Keratinocyte (primary cell): ENCODE data around the gene IFNGR1.

ENCODE experiments used
- EZH2 ChIP-seq: IDR thresholded peaks from one replicate; pipeline ENCODE4 v1.6.1; 2012; ENCODE audit warnings: inconsistent platforms, mild to moderate bottlenecking, low read length, moderate library complexity
- TF ChIP-seq, protein P1 (sequence below), 3 experiments: IDR thresholded peaks in 1 of 3; conservative IDR thresholded peaks in 1 of 3; optimal IDR thresholded peaks in 1 of 3; 2 replicates in 2 of 3; 3 replicates in 1 of 3; pipeline versions ENCODE3 to v1.5.1; 2011; ENCODE audit warnings: low read length in 3 of 3, mild to moderate bottlenecking in 3 of 3, moderate library complexity in 2 of 3, control low read depth in 1 of 3, inconsistent platforms in 1 of 3; ENCODE audit not compliant: insufficient read depth in 2 of 3; ENCODE audit errors: extremely low read depth in 1 of 3

DNA sequence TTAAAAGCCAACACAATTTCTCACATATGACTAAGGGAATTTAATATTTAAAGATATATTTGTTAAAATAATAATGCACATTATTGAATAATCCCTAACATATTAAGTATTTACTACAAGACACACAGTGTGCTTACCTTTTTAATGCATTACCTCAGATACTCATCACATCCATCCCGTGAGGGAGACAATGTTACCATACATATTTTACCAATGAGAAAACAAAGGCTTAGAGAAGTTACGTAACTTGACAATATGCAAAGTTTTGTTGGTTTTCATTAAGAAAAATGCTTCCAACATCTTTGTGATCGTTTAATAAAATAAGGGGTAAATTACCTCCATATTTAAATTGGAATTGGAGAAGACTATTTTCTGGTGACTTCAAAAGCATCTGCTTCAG lies 4.3 kb downstream of the IFNGR1 start:
- TF ChIP-seq, protein P1, sequence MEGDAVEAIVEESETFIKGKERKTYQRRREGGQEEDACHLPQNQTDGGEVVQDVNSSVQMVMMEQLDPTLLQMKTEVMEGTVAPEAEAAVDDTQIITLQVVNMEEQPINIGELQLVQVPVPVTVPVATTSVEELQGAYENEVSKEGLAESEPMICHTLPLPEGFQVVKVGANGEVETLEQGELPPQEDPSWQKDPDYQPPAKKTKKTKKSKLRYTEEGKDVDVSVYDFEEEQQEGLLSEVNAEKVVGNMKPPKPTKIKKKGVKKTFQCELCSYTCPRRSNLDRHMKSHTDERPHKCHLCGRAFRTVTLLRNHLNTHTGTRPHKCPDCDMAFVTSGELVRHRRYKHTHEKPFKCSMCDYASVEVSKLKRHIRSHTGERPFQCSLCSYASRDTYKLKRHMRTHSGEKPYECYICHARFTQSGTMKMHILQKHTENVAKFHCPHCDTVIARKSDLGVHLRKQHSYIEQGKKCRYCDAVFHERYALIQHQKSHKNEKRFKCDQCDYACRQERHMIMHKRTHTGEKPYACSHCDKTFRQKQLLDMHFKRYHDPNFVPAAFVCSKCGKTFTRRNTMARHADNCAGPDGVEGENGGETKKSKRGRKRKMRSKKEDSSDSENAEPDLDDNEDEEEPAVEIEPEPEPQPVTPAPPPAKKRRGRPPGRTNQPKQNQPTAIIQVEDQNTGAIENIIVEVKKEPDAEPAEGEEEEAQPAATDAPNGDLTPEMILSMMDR (optimal IDR thresholded peaks at IDR 0.05 in 1 of 3, IDR thresholded peaks at IDR 0.05 in 1 of 3, conservative IDR thresholded peaks at IDR 0.05 in 1 of 3; ENCODE audit: extremely low read depth in 1 of 3, insufficient read depth in 2 of 3, low read length in 3 of 3), result no peak
- TF ChIP-seq EZH2, result no peak
